ENCODE measurements around the gene POLR2A.

Gene POLR2A

GRCh38 chr17:7439462-7440112 is 44.6 kb upstream of the POLR2A start, which contains the start of gene FGF11:
Gene FGF11 (plus strand): TSS chr17:7439512. CDS start chr17:7439621, 109 bp downstream.
- peak within 1 kb of the TSS; percentile 16; the same call in 1 of the 2 replicates for H3K27ac ChIP-seq
- no peak for TF ChIP-seq CTCF (conservative IDR thresholded peaks at IDR 0.05)

GRCh38 chr17:7440113-7440833 is 43.9 kb upstream of the POLR2A start:
- H3K27ac ChIP-seq: peak overlapping the region; percentile 16; the same call in 1 of the 2 replicates
- no peak for TF ChIP-seq CTCF (conservative IDR thresholded peaks at IDR 0.05)

GRCh38 chr17:7440834-7441195 is 43.4 kb upstream of the POLR2A start:
- no peak overlapping the region for H3K27ac ChIP-seq
- no peak for TF ChIP-seq CTCF (conservative IDR thresholded peaks at IDR 0.05)

- no peak for TF ChIP-seq CTCF (conservative IDR thresholded peaks at IDR 0.05)
- no peak overlapping the region for H3K27ac ChIP-seq
Observed at GRCh38 chr17:7441266-7441665, 42.9 kb upstream of the POLR2A start.

GRCh38 chr17:7442142-7442541 is 42.0 kb upstream of the POLR2A start:
- no peak overlapping the region for H3K27ac ChIP-seq
- TF ChIP-seq CTCF (conservative IDR thresholded peaks at IDR 0.05): no peak

GRCh38 chr17:7443499-7444485 is 40.4 kb upstream of the POLR2A start:
- H3K27ac ChIP-seq: no peak overlapping the region
- TF ChIP-seq CTCF (conservative IDR thresholded peaks at IDR 0.05): no peak
